GM12878 (cell line): ENCODE measurements around the gene TMSB10. TPM values are rescaled to one million over a fixed set of nuclear protein-coding genes. Genes with fewer than 3 reads are reported as not detected.

Experiments
- ATAC-seq: fragments of 200-7000 bp; cut with Tn5 transposase; 3 replicates; pipeline ENCODE4 v1.9.1; 2020; ENCODE audit warnings: mild to moderate bottlenecking, moderate library complexity
- BruUV-seq: library from RNA; stranded (reverse); fragments of 400-500 nt; replicated peaks from 2 replicates; lab custom pipeline; 2021; lab: Mats Ljungman, UMichigan
- CTCF ChIA-PET: fragments of 300-600 bp; sonication (Branson Sonifier 250); formaldehyde crosslinking; extraction: SDS; loops from one replicate; lab custom pipeline; 2021; ENCODE audit warnings: inconsistent platforms; lab: Yijun Ruan, JAX
- POLR2A ChIA-PET: fragments of 350-600 bp; formaldehyde crosslinking; extraction: SDS; loops from one replicate; lab custom pipeline; 2021; ENCODE audit warnings: inconsistent platforms; lab: Charles Lee
- RAD21 ChIA-PET: fragments of 300-600 bp; sonication (Branson Sonifier 250); formaldehyde crosslinking; loops from one replicate; lab custom pipeline; 2023; ENCODE audit warnings: antibody characterized with exemption; ENCODE audit not compliant: unreplicated experiment; lab: Charles Lee
- SMC1A ChIA-PET: fragments of 300-600 bp; sonication (Branson Sonifier 250); formaldehyde crosslinking; loops from one replicate; lab custom pipeline; 2023; ENCODE audit not compliant: unreplicated experiment, uncharacterized antibody; lab: Charles Lee
- DNase-seq: peaks from one replicate; pipeline ENCODE4 v3.0.0-alpha.2; 2011; ENCODE audit warnings: low read depth, low spot score
- FAIRE-seq: peaks from 3 replicates; lab custom pipeline; 2011; peaks lifted over from hg19 to GRCh38; lab: Jason Lieb, UNC
- H2AFZ ChIP-seq: 2 replicates; pipeline ENCODE4 v1.6.0; 2011; ENCODE audit warnings: low read depth, low read length, control low read depth; ENCODE audit not compliant: control insufficient read depth
- H3K27ac ChIP-seq: 2 replicates; pipeline ENCODE4 v1.5.1; 2011; ENCODE audit warnings: control low read depth; ENCODE audit not compliant: control insufficient read depth, insufficient read depth
- H3K27me3 ChIP-seq, 2 experiments: replicated peaks in 1 of 2; 2 replicates each; pipeline versions ENCODE4 v1.6.0 to v1.6.1; 2011; ENCODE audit warnings: low read length in 1 of 2; ENCODE audit not compliant: control insufficient read depth in 2 of 2, insufficient read depth in 2 of 2
- H3K36me3 ChIP-seq, 2 experiments: 2 replicates each; pipeline ENCODE4 v1.5.1; 2011; ENCODE audit warnings: low read length in 1 of 2; ENCODE audit not compliant: control insufficient read depth in 2 of 2, insufficient read depth in 2 of 2
- H3K4me1 ChIP-seq: 2 replicates; pipeline ENCODE4 v1.6.1; 2011; ENCODE audit warnings: mild to moderate bottlenecking, low read length, moderate library complexity, mixed read lengths; ENCODE audit not compliant: control insufficient read depth, insufficient read depth
- H3K4me2 ChIP-seq: 2 replicates; pipeline ENCODE4 v1.6.0; 2011; ENCODE audit warnings: control low read depth; ENCODE audit not compliant: control insufficient read depth, insufficient read depth
- H3K4me3 ChIP-seq: fragments of 200-600 bp; sonication (generic); 2 replicates; pipeline ENCODE4 v1.5.1; 2016
- H3K79me2 ChIP-seq: 2 replicates; pipeline ENCODE4 v1.6.0; 2011; ENCODE audit warnings: low read length; ENCODE audit not compliant: control insufficient read depth, insufficient read depth
- H3K9ac ChIP-seq: 2 replicates; pipeline ENCODE4 v1.8.0; 2011; ENCODE audit warnings: low read length, control low read depth, mixed read lengths; ENCODE audit not compliant: control insufficient read depth, insufficient read depth
- H3K9me3 ChIP-seq: replicated peaks from 3 replicates; pipeline ENCODE4 v1.5.1; 2011; ENCODE audit warnings: mild to moderate bottlenecking, low read length; ENCODE audit not compliant: control insufficient read depth, insufficient read depth
- H4K20me1 ChIP-seq: 2 replicates; pipeline ENCODE4 v1.6.0; 2011; ENCODE audit not compliant: control insufficient read depth, insufficient read depth
- BACH1 ChIP-seq: fragments of 450-650 bp; IDR thresholded peaks from 2 replicates; pipeline ENCODE4 v1.6.1; 2017; ENCODE audit warnings: mild to moderate bottlenecking, borderline replicate concordance
- PAX8 ChIP-seq: fragments of 450-650 bp; IDR thresholded peaks from 2 replicates; pipeline ENCODE4 v1.6.1; 2017; ENCODE audit warnings: mild to moderate bottlenecking, moderate library complexity
- RAD21 ChIP-seq: IDR thresholded peaks from 2 replicates; pipeline ENCODE4 v1.6.1; 2011; ENCODE audit warnings: mild to moderate bottlenecking, low read depth, low read length, moderate library complexity; ENCODE audit not compliant: insufficient read depth
- RUNX3 ChIP-seq: IDR thresholded peaks from 2 replicates; pipeline ENCODE4 v1.6.1; 2012; ENCODE audit warnings: low read length, inconsistent platforms
- SUZ12 ChIP-seq: fragments of 200-600 bp; sonication (generic); IDR thresholded peaks from one replicate; pipeline ENCODE4 v1.6.1; 2018; ENCODE audit warnings: antibody characterized with exemption, mild to moderate bottlenecking; ENCODE audit not compliant: unreplicated experiment
- WGBS: methylation state at CpG from one replicate; pipeline ENCODE4 v1.1.6; 2016; ENCODE audit warnings: low lambda C conversion rate; ENCODE audit not compliant: insufficient replicate concordance, insufficient coverage; ENCODE audit errors: missing lambda C conversion rate; 5-methylcytosine and 5-hydroxymethylcytosine counted together
- in situ Hi-C: fragments of 300-500 bp; cut with MboI; formaldehyde crosslinking; loops from 9 replicates; pipeline ENCODE4 v1.14.3; 2018; ENCODE audit warnings: mixed read lengths
- intact Hi-C: fragments of 100-400 bp; cut with micrococcal nuclease; formaldehyde crosslinking; loops from one replicate; pipeline ENCODE4 v1.14.2; 2022; ENCODE audit not compliant: unreplicated experiment
- polyA plus RNA-seq, 11 experiments: library from polyadenylated mRNA; depleted of rRNA in 4 of 11; unstranded in 6 of 11; stranded (reverse) in 5 of 11; fragments of >200 nt; fragmentation: Nextera tagmentation in 4 of 11; fragmentation: Illumina TruSeq in 1 of 11; extraction: Ambion mirVana in 4 of 11; extraction: Trizol in 1 of 11; gene quantifications; 1 replicate in 1 of 11; 2 replicates in 10 of 11; pipeline versions ENCODE4 v1.2.1 to v1.2.3, GENCODE V29; 2011 to 2016; ENCODE audit warnings: inconsistent platforms in 2 of 11, missing spikeins in 2 of 11, low read depth in 1 of 11
- total RNA-seq, 4 experiments: library from RNA; depleted of rRNA in 3 of 4; stranded (reverse); fragments of >200 nt in 3 of 4; fragmentation: Illumina TruSeq in 1 of 4; extraction: Trizol in 1 of 4; gene quantifications; 2 replicates each; pipeline versions ENCODE4 v1.2.1 to v1.2.3, GENCODE V29; 2013 to 2021
- TF ChIP-seq, protein P1 (sequence below): fragments of 450-650 bp; formaldehyde crosslinking; IDR thresholded peaks from 2 replicates; pipeline ENCODE4 v1.5.0; 2022; ENCODE audit warnings: mild to moderate bottlenecking, missing genetic modification characterization

TMSB10 gene
- total and polyA plus RNA-seq, 10 of the 15 experiments (the other 5 are each of a cell fraction or from before 2014, with no cell fraction given) = 1,406 to 4,860 (median 3,381) TPM

DNA sequence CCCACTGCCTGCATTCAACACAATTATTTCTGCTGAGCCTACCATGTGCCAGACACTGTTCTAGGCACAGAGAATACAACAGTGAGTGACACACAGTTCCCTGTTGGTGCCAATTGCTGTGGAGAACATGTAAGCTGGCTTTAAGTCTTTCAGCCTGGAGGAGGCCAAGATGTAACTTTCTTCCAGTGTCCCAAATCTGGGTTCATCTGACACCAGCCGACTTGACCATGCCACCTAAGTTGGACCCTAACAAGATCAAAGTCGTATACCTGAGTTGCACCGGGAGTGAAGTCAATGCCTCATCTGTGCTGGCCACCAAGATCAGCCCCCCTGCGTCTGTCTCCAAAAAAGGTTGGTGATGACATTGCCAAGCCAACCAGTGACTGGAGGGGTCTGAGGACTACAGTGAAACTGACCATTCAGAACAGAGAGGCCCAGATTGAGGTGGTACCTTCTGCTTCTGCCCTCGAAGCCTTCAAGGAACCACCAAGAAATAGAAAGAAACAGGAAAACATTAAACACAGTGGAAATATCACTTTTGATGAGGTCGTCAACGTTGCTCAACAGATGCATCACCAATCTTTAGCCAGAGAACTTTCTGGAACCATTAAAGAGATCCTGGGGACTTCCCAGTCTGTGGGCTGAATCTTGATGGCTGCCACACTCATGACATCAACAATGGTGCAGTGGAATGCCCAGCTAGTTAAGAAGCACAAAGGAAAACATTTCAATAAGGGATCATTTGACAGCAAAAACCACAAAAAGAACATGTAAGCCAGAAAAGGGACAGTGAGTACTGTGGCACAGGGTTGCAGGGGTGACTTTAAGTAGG is 30.9 kb upstream of the TMSB10 start:
- FAIRE-seq (no peak), DNase-seq (no peak), ATAC-seq (no peak)
- no peaks in the 10 kb centered on the region for H3K36me3 ChIP-seq
- CTCF ChIA-PET = interaction anchor here (11.1 kb wide), 1 partner anchor 50 kb away, joined by 133 read pairs; no protein-coding TSS in a partner anchor
- in situ Hi-C loops (loop anchor here (5.0 kb wide), 1 partner anchor 382 kb away; no protein-coding TSS in a partner anchor), intact Hi-C loops (loop anchor here (5.0 kb wide), 1 partner anchor 57 kb away; no protein-coding TSS in a partner anchor)
- no TSS peak for BruUV-seq
- no peaks in the 10 kb centered on the region for H3K9me3 ChIP-seq
- 38% methylated on average over 7 of the region's 7 CpGs for WGBS
- H3K4me2 ChIP-seq = no peak overlapping the region
- H3K4me1 ChIP-seq = 0 out of 2 replicates have a peak, but pooled peaks cover 2% of the 10 kb centered on the region
- no peaks in the 10 kb centered on the region for H4K20me1 ChIP-seq
- no peaks in the 10 kb centered on the region for H3K79me2 ChIP-seq
- H3K9ac ChIP-seq = no peak overlapping the region
- RAD21 ChIA-PET = no interaction called here
- SMC1A ChIA-PET = interaction anchor here (0.8 kb wide), 1 partner anchor 52 kb away, joined by 3 read pairs; no protein-coding TSS in a partner anchor
- no peaks in the 10 kb centered on the region for H3K27me3 ChIP-seq
- TF ChIP-seq RUNX3 (0 out of 2 replicates have a peak, but pooled peaks have one; percentile 4), RAD21 (no peak), PAX8 (no peak), SUZ12 (no peak), BACH1 (no peak)
- TF ChIP-seq, protein P1, sequence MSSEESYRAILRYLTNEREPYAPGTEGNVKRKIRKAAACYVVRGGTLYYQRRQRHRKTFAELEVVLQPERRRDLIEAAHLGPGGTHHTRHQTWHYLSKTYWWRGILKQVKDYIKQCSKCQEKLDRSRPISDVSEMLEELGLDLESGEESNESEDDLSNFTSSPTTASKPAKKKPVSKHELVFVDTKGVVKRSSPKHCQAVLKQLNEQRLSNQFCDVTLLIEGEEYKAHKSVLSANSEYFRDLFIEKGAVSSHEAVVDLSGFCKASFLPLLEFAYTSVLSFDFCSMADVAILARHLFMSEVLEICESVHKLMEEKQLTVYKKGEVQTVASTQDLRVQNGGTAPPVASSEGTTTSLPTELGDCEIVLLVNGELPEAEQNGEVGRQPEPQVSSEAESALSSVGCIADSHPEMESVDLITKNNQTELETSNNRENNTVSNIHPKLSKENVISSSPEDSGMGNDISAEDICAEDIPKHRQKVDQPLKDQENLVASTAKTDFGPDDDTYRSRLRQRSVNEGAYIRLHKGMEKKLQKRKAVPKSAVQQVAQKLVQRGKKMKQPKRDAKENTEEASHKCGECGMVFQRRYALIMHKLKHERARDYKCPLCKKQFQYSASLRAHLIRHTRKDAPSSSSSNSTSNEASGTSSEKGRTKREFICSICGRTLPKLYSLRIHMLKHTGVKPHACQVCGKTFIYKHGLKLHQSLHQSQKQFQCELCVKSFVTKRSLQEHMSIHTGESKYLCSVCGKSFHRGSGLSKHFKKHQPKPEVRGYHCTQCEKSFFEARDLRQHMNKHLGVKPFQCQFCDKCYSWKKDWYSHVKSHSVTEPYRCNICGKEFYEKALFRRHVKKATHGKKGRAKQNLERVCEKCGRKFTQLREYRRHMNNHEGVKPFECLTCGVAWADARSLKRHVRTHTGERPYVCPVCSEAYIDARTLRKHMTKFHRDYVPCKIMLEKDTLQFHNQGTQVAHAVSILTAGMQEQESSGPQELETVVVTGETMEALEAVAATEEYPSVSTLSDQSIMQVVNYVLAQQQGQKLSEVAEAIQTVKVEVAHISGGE = no peak
- POLR2A ChIA-PET = interaction anchor here (0.9 kb wide), 1 partner anchor 19 kb away, joined by 3 read pairs; no protein-coding TSS in a partner anchor
- H2AFZ ChIP-seq = no peak overlapping the region
- H3K27ac ChIP-seq = no peak overlapping the region
- no peak overlapping the region for H3K4me3 ChIP-seq
